ENCODE results near the gene PDZD2. TPM values are rescaled to one million over a fixed set of nuclear protein-coding genes. Genes with fewer than 3 reads are reported as not detected.

The PDZD2 gene
- total RNA-seq, 1 donor from 2014 or later, result 70.9 TPM

DNA sequence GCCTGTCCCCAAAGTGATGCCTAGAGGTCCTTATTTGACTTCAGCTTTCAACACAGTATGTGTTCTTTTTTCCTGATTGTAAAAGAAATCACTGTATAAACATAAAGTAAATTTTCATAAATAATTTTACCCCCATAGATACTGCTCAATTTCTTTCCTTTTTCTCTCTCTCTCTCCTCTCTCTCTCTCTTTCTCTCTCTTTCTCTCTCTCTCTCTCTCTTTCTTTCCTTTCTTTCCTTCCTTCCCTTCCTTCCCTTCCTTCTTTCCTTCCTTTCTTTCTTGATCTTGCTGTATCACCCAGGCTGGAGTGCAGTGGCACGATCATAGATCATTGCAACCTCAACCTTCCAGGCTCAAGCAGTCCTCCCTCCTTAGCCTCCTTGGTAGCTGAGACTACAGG is 64.8 kb downstream of the PDZD2 start:
- no peaks in the 10 kb centered on the region for H3K36me3 ChIP-seq
- H3K4me3 ChIP-seq, result no peak overlapping the region
- TF ChIP-seq, protein P1, sequence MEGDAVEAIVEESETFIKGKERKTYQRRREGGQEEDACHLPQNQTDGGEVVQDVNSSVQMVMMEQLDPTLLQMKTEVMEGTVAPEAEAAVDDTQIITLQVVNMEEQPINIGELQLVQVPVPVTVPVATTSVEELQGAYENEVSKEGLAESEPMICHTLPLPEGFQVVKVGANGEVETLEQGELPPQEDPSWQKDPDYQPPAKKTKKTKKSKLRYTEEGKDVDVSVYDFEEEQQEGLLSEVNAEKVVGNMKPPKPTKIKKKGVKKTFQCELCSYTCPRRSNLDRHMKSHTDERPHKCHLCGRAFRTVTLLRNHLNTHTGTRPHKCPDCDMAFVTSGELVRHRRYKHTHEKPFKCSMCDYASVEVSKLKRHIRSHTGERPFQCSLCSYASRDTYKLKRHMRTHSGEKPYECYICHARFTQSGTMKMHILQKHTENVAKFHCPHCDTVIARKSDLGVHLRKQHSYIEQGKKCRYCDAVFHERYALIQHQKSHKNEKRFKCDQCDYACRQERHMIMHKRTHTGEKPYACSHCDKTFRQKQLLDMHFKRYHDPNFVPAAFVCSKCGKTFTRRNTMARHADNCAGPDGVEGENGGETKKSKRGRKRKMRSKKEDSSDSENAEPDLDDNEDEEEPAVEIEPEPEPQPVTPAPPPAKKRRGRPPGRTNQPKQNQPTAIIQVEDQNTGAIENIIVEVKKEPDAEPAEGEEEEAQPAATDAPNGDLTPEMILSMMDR (IDR thresholded peaks at IDR 0.05), result no peak
- H3K27ac ChIP-seq, result no peak overlapping the region
- no peak for ATAC-seq
- intact Hi-C loops (cut with DNase I), result no loop called here
- H3K4me1 ChIP-seq, result no peaks in the 10 kb centered on the region
- no peaks in the 10 kb centered on the region for H3K9me3 ChIP-seq
- no peaks in the 10 kb centered on the region for H3K27me3 ChIP-seq
- no peak for DNase-seq

DNA sequence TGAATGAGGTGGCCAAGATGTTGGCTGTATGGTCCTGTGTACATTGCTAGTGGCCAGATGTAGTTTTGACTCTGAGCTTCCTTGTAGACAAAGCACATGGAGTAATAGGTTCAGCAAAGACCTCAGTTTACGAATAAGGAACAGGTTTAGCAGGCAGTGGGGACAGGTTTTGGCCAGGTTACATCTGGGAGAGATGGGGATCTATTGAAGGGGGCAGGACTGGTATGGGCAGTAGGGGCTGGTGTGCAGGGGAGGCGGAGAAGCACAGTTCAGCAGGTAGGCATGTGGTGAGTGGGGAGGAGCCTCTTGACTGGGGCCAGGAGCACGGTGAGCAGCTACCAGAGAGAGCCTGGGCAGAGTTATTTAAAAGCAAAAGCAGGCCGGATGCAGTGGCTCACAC is 67.3 kb downstream of the PDZD2 start:
- H3K9me3 ChIP-seq, result no peaks in the 10 kb centered on the region
- H3K27ac ChIP-seq, result no peak overlapping the region
- no peak for DNase-seq
- no peaks in the 10 kb centered on the region for H3K4me1 ChIP-seq
- intact Hi-C loops (cut with DNase I), result no loop called here
- TF ChIP-seq, protein P1 (IDR thresholded peaks at IDR 0.05), result no peak
- H3K27me3 ChIP-seq, result no peaks in the 10 kb centered on the region
- no peak overlapping the region for H3K4me3 ChIP-seq
- no peak for ATAC-seq
- H3K36me3 ChIP-seq, result no peaks in the 10 kb centered on the region

DNA sequence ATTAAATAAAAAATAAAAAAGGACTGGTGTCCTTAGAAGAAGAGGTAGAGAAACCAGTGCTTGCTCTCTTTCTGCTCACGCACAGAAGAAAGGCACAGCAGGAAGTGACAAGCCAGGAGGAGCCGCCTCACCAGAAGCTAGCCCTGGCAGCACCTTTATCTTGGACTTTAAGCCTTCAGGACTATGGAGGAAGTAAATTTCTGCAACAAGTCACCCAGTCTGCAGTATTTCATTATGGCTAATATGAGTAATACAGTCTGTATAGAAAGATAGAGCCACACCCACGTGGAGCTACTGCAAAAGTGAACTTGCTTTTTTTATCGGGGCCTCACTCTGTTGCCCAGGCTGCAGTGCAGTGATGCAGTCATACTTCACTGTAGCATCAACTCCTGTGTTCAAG is 68.4 kb downstream of the PDZD2 start:
- Histone ChIP-seq H3K9me3 (no peaks in the 10 kb centered on the region), H3K4me3 (no peak overlapping the region), H3K27me3 (no peaks in the 10 kb centered on the region), H3K36me3 (no peaks in the 10 kb centered on the region), H3K27ac (no peak overlapping the region), H3K4me1 (no peaks in the 10 kb centered on the region)
- TF ChIP-seq, protein P1 (IDR thresholded peaks at IDR 0.05), result no peak
- intact Hi-C loops (cut with DNase I), result no loop called here
- DNase-seq (no peak), ATAC-seq (no peak)

DNA sequence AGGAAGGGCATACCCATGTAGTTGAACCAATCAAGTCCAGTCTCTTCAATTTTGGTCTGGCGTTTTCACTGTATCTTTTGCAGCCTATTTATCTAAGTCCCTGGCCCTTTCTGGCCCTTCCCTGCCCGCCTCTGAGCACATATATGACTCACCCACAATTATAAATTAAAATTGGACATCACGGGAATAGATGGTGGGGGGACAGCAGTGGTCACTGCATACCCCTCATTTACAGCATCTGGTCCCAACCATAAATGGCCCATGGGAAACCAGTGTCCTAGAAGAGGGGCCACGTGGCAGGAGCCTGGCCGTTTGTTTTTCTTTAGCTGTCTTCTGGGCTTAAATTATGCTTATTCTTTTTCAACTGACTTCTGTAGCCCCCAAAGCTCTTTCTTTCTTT is 69.2 kb downstream of the PDZD2 start:
- no peak for DNase-seq
- H3K27me3 ChIP-seq, result no peaks in the 10 kb centered on the region
- ATAC-seq, result no peak
- H3K4me1 ChIP-seq, result no peaks in the 10 kb centered on the region
- no peak overlapping the region for H3K4me3 ChIP-seq
- H3K27ac ChIP-seq, result no peak overlapping the region
- no peaks in the 10 kb centered on the region for H3K36me3 ChIP-seq
- TF ChIP-seq, protein P1 (IDR thresholded peaks at IDR 0.05), result no peak
- intact Hi-C loops (cut with DNase I), result no loop called here
- H3K9me3 ChIP-seq, result no peaks in the 10 kb centered on the region

DNA sequence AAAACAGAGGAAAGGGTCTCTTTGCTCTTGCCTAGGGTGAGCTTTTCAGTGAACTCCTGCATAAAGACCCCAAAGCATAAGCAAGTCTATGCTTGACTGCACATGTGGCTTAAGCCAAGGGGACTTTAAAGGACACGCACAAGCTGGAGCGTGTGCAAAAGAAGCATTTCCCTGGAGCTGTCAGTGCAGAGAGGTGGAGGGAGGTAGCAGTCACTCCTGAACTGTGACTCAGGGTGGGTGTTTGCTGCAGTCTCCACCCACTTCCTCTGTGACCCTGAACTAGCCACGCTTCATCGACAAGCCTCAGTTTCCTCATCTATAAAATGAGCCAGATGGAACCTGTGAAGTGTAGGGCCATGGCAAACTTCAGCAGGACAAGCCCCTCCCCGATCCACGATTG is 72.4 kb downstream of the PDZD2 start:
- Histone ChIP-seq H3K27me3 (no peaks in the 10 kb centered on the region), H3K4me1 (no peaks in the 10 kb centered on the region), H3K27ac (no peak overlapping the region), H3K9me3 (no peaks in the 10 kb centered on the region), H3K4me3 (no peak overlapping the region), H3K36me3 (no peaks in the 10 kb centered on the region)
- ATAC-seq (peak; percentile 22), DNase-seq (no peak)
- TF ChIP-seq, protein P1 (IDR thresholded peaks at IDR 0.05), result no peak
- intact Hi-C loops (cut with DNase I), result no loop called here

DNA sequence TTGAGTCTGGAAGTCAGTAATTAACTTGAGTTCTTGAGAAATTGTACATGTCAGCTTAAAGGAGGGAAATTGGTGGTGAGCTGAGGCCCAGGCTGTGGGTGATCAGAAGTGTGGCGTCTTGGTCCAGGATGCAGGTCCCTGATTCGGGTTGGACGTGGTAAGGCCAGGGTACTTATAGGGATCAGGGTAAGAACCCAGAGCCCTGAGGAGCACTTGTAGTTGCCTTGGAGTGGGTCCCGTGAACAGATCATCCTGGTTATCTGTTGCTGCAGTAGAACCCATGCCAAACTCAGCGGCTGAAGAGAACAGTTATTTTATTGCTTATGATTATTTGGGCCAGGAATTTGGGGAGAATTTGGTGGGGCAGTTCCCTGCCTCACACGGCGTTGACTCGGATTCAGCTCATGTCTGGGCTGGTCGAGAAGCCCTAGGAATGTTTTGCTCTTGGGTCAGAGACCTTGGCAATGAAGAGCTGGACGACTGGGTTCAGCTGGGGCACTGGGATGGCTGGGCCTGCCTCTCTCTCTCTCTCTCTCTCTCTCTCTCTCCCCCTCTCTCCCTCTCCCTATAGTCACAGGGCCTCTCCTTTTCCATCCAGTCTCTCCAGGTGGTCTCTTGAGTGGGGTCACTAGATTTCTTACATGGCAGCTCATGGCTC is 73.1 kb downstream of the PDZD2 start:
- H3K9me3 ChIP-seq, result no peaks in the 10 kb centered on the region
- no peaks in the 10 kb centered on the region for H3K27me3 ChIP-seq
- intact Hi-C loops (cut with DNase I), result no loop called here
- no peak overlapping the region for H3K27ac ChIP-seq
- no peaks in the 10 kb centered on the region for H3K36me3 ChIP-seq
- ATAC-seq (peak; percentile 23), DNase-seq (no peak)
- no peaks in the 10 kb centered on the region for H3K4me1 ChIP-seq
- TF ChIP-seq, protein P1 (IDR thresholded peaks at IDR 0.05), result no peak
- no peak overlapping the region for H3K4me3 ChIP-seq

Data from upper lobe of right lung (tissue), 1 donor.